Activated naive CD8-positive, alpha-beta T cell treated with anti-CD3 and anti-CD28 coated beads, Interleukin-2, amount 50 U/mL, for 16 hours (primary cell): ENCODE results near the gene NTM.

Experiments
- DNase-seq: peaks from one replicate; pipeline ENCODE4 v3.0.0-alpha.2; 2020; ENCODE audit warnings: low read depth, low spot score

The NTM gene

DNA sequence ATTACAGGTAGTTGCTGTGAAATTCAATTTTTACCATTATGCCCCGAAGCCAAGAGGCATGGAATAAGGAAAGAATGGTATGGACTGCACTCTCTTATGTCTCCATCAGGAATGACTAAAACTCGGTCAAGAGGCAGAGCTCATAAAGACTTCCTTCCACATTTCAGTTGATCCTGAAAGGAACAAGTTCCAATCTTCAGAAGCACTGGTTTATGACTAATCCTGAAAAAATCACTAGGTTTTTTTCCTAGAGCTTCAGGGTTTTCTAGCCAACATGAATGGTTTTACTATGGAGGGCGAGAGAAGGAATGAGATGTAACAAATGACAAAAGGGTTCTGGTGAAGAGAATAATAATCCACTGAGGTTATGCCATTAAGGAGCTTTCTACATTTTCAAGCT lies 832.2 kb downstream of the NTM start:
- no peak for DNase-seq

DNA sequence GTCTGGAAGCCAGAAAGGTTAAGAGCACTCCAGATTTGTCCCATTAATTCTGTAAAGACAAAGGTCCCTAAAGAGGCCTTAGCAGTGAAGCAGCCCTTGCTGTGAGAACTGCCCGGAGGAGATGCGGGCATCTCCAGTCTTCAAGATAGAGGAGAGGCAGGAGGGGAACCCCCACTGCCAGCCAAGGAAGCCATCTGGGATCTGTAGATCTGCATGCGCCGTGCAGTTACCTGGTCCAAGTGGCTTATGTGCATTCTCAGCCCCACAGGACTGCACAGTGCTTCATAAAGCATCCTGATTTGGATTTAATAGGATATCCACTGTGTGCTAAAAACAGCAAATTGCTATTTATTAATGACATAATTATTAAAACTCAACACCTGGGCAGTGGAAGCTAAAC lies 834.6 kb downstream of the NTM start:
- DNase-seq = no peak

DNA sequence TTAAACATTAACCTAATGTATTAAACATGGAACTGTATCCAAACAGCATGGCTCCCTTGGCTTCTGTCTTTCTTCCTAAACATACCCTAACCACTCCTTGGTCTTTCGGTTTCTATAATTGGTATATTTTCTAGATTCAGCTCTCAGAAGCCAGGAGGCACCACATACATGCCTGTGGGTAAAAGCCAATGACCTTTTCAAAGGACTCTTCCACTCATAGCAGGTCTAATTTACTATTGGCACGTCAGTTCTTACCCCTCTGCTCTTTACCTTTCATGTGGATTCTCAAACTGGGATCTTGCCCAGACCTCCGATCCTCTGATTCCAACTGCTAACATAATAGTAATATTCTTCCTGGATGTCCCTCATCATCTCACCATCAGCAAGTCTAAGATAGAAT lies 835.1 kb downstream of the NTM start:
- no peak for DNase-seq

DNA sequence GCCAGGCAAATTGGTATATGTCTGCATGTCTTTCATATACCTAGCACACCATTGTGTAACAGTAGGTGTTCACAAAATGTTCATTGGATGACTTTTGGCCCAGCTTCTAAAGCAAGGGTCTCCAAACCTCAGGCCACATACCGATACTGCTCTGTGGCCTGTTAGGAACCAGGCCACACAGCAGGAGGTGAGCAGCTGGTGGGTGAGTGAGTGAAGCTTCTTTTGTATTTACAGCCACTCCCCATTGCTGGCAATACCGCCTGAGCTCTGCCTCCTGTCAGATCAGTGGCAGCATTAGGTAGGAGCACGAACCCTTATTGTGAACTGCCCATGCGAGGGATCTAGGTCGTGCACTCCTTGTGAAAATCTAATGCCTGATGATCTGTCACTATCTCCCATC lies 836.6 kb downstream of the NTM start:
- no peak for DNase-seq

DNA sequence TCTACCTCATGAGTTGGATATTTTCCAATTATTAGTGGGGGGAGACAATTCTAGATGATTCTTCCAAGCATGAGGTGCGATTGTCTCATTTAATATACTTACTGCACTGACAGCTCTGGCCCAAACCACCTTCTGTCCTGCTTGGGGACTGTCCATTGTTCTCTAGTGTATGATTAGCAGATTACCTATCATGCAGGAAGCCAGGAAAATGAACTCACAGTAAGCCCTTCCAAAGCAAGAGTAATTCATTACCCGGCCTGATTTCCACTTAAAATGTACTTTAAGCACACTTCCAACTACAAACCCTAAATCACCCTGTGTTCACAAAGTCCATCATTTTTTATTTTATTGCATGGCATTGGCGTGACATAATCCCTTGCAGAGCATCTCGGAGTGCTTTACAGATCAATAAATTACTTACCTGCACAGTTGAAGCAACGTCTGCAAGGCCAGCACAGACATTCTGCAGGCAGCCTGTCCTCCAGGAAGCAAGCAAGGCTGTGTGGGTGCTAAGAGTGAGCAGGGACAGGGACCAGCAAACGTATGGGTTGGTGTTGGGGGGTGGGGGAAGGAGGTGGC lies 838.2 kb downstream of the NTM start:
- DNase-seq = no peak

DNA sequence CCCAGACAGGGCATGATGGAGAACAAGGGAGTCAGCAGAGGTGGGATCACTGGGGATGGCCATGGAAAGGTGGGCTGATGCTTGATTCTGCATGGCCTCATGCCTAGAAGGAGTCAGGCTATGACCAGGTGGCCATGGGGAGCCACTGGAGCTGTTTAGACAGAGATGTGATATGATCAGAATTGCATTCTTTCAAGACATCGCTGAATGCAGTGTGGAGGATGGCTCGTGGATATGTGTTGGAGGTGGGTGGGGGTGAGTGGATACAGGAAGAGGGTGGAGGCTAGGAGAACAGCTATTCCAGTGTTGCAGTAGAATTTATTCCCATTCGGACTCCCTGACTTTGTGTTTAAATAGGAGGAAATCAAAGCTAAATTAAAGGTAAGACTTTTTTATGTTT lies 841.1 kb downstream of the NTM start:
- no peak for DNase-seq

DNA sequence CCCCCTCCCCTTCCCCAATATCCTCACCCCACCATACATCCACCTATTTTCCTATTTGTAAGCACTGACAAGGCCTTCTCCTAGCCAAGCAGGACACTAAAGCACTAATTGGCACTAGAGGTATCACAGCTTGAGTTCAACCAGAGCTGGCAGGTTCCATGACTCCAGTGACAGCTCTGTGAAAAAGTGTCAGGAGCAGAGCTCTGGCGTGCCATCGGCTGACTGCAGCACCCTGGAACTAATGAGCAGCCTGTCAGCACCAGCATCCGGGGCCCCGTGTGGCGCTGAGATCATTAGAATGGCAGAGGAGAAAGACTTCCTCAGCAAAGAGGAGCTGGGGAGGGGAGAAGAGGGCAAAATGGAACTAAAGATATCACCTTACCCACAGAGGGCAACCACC lies 847.4 kb downstream of the NTM start:
- no peak for DNase-seq

DNA sequence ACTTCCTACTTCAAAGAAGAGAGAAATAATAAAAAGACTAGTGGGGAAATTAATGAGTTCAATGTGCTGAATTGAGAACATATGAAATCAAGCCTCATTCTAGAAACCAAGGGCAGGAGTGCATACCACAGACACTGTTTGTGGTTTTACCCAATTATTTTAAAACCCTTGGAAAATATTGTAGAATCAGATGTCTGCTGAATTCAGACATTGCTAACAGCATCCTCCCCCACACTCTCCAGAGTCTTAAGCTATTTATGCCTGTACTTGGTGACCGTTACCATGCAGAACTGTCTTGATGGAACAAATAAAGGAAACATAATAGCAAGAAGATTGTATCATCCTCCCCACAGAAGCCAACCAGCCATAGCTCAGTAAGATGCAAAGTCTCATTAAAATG lies 850.1 kb downstream of the NTM start:
- DNase-seq = no peak

DNA sequence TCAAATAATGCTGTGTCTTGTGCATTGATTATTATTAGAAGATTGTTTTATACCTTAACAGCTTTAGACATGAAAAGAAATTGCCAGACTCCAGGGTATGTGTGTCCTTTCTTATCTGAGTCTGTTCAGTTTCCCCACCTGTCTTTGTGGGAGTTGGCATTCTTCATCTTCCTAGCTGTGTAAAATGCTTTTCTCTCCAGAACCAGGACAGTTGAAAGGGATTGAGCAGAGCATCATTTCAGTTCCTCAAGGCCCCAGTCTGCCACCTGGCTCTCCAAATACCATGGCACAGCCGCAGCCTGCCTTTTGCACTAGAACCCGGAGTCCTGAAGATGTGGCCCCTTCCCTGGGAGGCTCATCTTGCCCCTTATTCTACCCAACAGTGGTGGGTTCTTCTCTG lies 851.9 kb downstream of the NTM start:
- no peak for DNase-seq

DNA sequence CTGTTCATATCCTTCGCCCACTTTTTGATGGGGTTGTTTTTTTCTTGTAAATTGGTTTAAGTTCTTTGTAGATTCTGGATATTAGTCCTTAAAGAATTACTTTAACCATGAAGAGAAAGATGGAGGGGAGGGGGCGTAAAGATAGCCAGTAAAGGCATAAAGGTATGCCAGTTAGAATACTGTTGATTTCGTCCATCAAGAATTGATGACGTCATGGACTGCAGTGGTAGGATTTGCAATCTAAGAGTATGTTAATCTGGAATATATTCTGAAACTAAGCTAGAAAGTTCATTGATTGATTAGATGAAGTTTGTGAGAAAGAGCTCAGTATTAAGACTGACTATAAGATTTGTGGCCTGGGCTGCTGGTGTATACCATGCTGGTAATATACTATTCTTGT lies 856.1 kb downstream of the NTM start:
- DNase-seq = no peak

DNA sequence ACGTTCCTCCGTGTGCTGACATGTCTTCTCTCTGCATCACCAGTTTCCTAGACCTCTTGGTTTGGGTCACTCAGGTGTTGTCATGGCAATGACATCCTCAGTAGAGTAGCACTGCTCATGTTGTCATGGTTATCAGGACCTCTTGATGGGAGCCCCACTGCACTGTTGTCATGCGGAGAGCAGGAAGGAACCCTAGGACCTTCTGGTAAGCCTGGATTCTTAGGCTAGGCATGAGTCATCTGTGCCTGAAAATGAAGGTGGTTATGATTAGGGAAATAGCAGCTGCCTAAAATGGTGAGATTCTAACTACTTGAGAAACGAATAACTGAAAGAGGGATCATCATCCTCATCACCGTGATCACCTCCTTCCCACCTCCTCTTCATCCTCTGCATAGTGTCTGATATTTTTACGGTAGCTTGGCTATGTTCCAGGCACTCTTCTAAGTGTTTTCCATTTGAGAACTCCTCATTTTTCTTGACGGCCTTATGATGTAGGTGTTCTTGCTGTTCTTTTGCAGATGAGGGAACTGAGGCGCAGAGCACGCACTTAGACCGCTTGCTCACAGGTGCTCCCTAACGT lies 858.4 kb downstream of the NTM start:
- DNase-seq = no peak

DNA sequence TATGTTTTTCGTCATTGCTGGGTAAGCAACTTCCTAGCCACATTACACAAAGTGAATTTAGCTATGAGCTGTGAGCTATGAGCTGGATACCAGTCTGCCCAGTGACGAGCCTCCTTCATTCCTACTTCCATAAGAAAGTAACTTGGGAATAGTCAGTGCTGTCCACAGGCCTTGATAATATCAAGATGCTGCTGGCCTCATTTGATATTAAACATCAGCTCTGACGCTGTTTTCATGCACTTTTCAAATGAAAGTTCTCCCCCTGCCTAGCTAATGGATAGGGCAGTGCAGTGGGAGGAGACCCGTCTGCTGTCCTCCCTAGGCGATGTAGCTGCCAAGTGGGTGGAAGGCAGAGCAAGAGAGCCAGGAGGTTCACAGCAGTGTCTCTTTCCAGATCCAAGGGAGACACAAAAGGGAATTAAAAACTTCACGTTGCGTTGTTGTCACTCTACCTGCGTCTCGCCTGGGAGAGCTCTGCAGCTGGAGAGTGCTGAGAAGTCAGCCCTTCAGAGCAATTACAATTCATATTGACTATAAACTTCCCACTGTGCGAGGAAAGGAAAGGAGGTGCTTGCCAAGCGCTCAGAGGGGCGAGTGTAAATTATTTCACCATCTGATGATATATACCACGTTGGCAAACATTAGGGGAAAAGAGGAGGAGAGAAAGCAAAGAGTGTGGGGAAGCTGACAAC lies 861.4 kb downstream of the NTM start:
- no peak for DNase-seq

DNA sequence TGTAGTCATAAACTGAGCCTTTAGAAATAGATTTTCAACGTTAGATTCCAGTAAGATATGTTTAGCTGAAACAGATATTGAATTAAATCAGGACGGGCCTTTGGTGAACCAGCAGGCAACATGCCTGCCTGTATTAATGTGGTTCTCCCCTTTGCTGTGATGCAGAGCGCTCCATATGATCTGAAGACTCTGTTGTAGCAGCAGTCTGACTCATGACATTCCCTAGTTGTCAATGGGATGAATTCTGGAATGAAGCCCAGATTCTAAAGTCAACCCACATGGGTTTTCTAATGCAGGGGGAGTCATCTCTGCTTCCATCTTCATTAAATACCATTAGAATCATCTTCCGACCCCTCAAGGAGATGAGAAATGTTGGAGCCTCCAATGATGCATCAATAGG lies 864.5 kb downstream of the NTM start:
- no peak for DNase-seq

DNA sequence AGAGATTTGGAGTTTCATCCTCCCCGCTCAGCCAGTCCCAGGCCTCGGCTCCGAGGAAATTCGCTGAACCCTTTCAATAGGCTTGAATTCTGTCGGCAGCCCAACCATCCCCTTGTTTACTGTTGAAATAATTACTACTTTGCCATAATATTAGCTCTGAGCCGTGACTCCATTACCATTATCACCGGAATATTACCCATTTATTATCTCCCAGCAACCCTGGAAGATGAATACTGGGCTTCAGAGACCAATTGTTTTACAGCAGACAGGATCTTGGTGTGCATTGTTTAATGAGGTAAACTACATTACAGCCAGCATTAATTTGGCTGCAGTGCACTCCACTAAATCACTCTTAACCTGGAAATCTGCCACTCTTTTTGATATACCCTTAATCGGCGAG lies 867.4 kb downstream of the NTM start:
- DNase-seq = no peak

DNA sequence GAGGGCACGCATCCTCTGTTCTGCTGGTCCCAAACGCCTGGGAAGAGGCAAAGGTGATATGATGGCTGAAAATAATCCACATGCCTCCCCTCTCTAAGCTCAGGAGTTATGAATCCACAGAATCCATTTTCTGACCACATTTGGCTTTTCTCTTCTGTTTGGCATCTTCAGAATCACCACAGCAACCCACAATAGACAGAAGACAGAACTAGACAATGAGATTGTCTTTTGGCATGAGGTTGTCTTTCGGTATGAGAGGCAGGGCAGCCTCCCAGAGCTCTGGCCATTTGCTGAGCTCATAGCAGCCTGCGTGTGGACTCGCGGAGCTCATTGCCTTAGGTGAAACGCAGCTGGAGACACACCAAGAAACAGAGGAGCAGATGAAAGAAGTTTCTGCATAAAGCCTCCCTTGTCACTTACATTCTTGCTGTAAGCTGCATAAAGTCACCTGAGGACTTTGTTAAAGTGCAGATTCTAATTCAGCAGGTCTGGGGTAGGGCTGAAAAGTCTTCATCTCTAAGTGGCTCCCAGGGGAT lies 868.0 kb downstream of the NTM start:
- DNase-seq = no peak

DNA sequence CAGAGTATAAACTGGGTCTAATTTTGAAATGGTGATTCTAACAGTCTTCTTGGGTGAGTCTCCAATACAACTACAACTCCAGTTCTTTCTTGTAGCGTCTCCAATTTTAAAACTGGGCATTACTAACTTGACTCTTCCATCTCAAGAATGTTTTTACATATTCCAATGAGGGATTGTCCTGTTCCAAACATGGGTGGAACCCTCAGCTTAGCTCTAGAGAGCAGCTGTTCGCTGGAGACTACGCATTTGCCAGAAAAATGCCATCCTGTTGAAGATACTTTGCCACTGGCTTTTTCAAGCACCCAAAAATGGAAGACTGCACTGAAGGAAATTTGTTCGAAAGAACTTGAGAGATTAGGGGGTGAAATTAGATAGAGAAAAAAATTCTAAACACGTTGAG lies 870.0 kb downstream of the NTM start:
- no peak for DNase-seq

DNA sequence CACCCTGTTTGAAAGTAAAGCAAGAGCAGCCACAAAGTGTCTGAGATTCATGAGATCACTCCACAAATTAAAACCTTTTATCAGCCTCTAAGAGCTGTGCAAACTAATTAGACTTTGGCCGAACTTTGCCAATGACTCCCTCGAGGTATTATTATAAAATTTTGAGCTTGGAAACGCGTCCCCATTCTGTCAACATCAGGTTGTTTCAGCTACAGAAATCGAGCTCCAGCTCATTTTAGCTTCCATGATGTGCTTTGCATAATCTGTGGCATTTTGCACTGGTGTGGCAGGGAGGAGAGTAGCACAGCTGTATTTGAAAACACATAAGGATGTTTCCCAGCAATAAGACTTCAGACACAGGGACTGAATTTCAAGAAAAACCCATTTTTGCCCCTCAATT lies 872.2 kb downstream of the NTM start:
- DNase-seq = no peak

DNA sequence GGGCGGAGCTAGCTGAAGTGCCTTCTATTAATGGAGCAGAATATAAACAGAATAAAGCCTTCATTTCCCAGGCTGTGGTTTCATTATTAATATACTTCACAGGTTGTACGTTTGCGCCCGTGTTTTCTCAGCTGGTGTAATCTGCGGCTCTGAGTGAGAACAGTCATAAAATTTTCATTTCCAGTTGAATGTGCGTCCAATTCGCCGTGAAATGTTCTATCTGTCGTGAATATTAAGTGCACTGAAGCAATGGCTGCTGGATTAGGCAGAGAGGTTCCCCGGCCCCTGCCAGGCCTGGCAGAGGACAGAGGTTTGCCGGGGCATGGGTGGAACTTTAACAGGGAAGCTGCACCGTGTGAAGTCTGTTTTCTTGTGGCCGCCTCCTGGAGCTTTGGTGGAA lies 874.4 kb downstream of the NTM start:
- no peak for DNase-seq

DNA sequence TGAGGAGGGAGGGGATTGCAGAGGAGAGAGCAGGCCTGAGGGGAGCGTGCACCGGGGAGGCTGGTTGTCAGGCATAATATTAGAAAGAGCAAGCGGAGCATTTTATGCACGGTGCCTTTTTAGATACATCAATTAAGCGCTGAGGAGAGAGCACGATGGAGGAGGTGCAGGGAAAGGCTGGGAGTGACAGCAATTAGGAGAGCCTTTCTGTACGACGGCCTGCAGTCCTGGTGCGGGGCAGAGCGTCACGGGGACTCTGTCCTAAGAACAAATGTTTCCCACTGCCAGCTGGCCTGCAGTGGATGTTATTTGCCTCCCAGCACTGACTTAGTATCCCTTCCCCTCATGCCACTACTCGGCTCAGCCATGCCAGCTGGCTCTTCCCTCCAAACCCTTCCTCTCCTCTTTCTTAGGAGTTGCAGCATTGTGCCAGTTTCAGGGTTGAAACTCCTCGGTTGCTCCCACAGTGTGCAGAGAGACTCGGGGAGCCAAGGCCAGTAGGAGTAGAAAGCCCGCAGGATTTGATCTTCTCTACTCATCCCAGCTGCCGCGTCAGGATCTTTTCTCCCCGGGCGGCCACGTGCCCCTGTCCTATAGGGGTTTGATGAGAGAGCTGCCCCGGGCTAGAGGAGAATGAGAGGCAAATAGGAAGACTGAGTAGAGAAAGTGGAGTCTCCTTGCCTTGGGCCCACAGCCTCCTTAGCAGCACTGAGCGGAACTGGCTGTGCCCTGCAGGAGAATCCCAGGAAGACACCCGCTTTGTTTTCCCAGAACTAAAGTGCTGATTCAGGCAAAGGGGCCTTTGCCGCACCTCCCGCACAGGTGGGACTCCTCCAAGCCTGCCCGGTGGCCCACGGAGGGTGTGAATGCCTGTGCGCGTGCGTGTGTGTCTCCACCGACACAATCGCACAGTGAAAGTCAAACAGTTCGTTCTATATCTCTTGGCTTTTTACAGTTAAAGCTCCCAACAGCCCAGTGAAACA lies 875.3 kb downstream of the NTM start:
- no peak for DNase-seq

DNA sequence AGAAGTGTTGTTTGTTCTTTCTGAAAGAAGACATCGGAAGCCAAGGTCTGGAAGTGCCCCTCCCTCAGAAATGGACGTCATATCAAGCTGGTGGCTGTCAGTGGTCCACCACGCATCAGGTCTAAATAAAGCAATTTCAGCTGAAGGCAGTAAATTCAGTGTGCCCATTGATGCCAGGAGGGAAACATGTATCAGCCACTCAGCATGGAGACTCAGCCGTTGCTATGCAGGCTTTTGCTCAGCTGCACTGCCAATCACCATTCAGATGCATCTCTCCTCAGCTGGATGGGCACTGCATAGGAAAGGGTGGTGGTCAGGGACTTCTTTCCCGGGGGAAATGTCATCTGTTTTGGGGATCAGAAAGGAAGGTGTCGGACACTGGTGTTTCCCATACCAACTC lies 878.2 kb downstream of the NTM start:
- no peak for DNase-seq

DNA sequence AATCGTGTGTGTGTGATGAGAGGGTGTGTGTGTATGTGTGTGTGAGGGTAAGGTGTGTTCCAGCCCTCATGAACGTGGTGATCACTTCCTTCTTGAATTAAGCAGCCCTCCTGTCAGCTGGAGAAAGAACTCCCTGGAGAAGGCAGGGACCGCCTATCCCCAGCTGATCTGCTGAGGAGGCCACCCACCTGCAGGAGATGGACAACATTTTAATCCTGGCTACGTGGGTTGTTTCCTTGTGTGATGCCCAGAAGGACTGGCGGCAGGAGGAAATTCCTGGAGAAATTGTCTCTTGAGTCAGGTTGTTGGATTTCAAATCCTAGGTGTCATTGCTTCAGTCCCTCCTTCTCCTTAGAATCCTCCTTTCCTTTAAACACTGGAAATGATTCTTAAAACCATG lies 878.8 kb downstream of the NTM start:
- no peak for DNase-seq

DNA sequence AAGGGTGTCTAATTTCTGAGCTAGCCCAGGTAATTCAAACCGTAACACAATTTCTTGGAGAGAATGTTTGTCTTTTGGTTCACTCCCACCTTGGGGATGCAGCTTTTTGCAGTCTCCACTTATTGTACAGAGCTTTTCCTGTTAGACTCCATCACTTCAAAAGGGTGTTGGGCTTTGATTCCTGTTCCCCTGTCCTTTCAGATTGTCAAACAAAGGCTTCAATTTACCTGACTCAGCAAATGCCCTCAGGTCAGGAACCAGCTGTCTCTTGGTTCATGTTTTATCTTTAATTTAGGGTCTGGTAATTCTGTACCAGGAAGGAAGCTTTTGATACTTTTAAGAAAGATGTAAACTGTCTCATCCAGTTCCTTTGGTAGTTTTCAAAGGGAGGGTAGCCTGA lies 880.6 kb downstream of the NTM start:
- DNase-seq = no peak
